Measurements from ENCODE around the gene ESD.

ESD gene

GRCh38 chr13:46844431-46844830 is 47.5 kb upstream of the ESD start:
- H3K27ac ChIP-seq (ENCODE audit: low read depth, low read length, poor library complexity, severe bottlenecking): no peak overlapping the region
- H3K4me2 ChIP-seq (ENCODE audit: low read length): no peak overlapping the region
- no peaks in the 10 kb centered on the region for H3K79me2 ChIP-seq (ENCODE audit: insufficient read depth, low read length)
- H3K9ac ChIP-seq (ENCODE audit: low read length): no peak overlapping the region
- no peak overlapping the region for H2AFZ ChIP-seq (ENCODE audit: low read length)
- H4K20me1 ChIP-seq (ENCODE audit: insufficient read depth, low read length): no peaks in the 10 kb centered on the region
- no peak overlapping the region for H3K4me3 ChIP-seq (ENCODE audit: low read depth, low read length, poor library complexity, severe bottlenecking)
- no peaks in the 10 kb centered on the region for H3K36me3 ChIP-seq (ENCODE audit: insufficient read depth, low read length)
- no peaks in the 10 kb centered on the region for H3K9me3 ChIP-seq (ENCODE audit: low read length)
- no peaks in the 10 kb centered on the region for H3F3A ChIP-seq (ENCODE audit: insufficient read depth, low read length)
- H3K9me2 ChIP-seq (ENCODE audit: low read depth, low read length): no peaks in the 10 kb centered on the region
- H3K27me3 ChIP-seq (ENCODE audit: insufficient read depth, low read length): no peaks in the 10 kb centered on the region; the same call in 1 of the 2 replicates
- no peaks in the 10 kb centered on the region for H3K4me1 ChIP-seq (ENCODE audit: insufficient read depth, low read length, severe bottlenecking)
- no peak for TF ChIP-seq CTCF (IDR thresholded peaks at IDR 0.05; ENCODE audit: low read length)
- no peak for TF ChIP-seq EZH2 (IDR thresholded peaks at IDR 0.05; ENCODE audit: borderline replicate concordance, low read length)

GRCh38 chr13:46839399-46839798 is 42.4 kb upstream of the ESD start:
- no peaks in the 10 kb centered on the region for H3K4me1 ChIP-seq (ENCODE audit: insufficient read depth, low read length, severe bottlenecking)
- H3K4me3 ChIP-seq (ENCODE audit: low read depth, low read length, poor library complexity, severe bottlenecking): no peak overlapping the region
- H3K9me2 ChIP-seq (ENCODE audit: low read depth, low read length): no peaks in the 10 kb centered on the region
- no peaks in the 10 kb centered on the region for H3K27me3 ChIP-seq (ENCODE audit: insufficient read depth, low read length)
- H3K36me3 ChIP-seq (ENCODE audit: insufficient read depth, low read length): no peaks in the 10 kb centered on the region
- no peaks in the 10 kb centered on the region for H3F3A ChIP-seq (ENCODE audit: insufficient read depth, low read length)
- H4K20me1 ChIP-seq (ENCODE audit: insufficient read depth, low read length): no peaks in the 10 kb centered on the region
- H3K9ac ChIP-seq (ENCODE audit: low read length): no peak overlapping the region
- no peak overlapping the region for H3K4me2 ChIP-seq (ENCODE audit: low read length)
- no peaks in the 10 kb centered on the region for H3K79me2 ChIP-seq (ENCODE audit: insufficient read depth, low read length)
- H2AFZ ChIP-seq (ENCODE audit: low read length): no peak overlapping the region
- no peaks in the 10 kb centered on the region for H3K9me3 ChIP-seq (ENCODE audit: low read length)
- no peak overlapping the region for H3K27ac ChIP-seq (ENCODE audit: low read depth, low read length, poor library complexity, severe bottlenecking)
- no peak for TF ChIP-seq CTCF (IDR thresholded peaks at IDR 0.05; ENCODE audit: low read length)
- no peak for TF ChIP-seq EZH2 (IDR thresholded peaks at IDR 0.05; ENCODE audit: borderline replicate concordance, low read length)

- Histone ChIP-seq H3K27me3 (ENCODE audit: insufficient read depth, low read length) (no peaks in the 10 kb centered on the region), H3K4me1 (ENCODE audit: insufficient read depth, low read length, severe bottlenecking) (no peaks in the 10 kb centered on the region), H4K20me1 (ENCODE audit: insufficient read depth, low read length) (no peaks in the 10 kb centered on the region)
Observed at GRCh38 chr13:46834657-46835056, 37.7 kb upstream of the ESD start.

More at GRCh38 chr13:46834657-46835056, 37.7 kb upstream of the ESD start:
- Histone ChIP-seq H3K79me2 (ENCODE audit: insufficient read depth, low read length) (no peaks in the 10 kb centered on the region), H3K4me3 (ENCODE audit: low read depth, low read length, poor library complexity, severe bottlenecking) (no peak overlapping the region), H3K9ac (ENCODE audit: low read length) (no peak overlapping the region), H3F3A (ENCODE audit: insufficient read depth, low read length) (no peaks in the 10 kb centered on the region), H3K9me3 (ENCODE audit: low read length) (no peaks in the 10 kb centered on the region), H3K27ac (ENCODE audit: low read depth, low read length, poor library complexity, severe bottlenecking) (no peak overlapping the region), H3K9me2 (ENCODE audit: low read depth, low read length) (no peaks in the 10 kb centered on the region), H3K36me3 (ENCODE audit: insufficient read depth, low read length) (no peaks in the 10 kb centered on the region), H3K4me2 (ENCODE audit: low read length) (no peak overlapping the region), H2AFZ (ENCODE audit: low read length) (no peak overlapping the region)
- TF ChIP-seq EZH2 (IDR thresholded peaks at IDR 0.05; ENCODE audit: borderline replicate concordance, low read length) (no peak), CTCF (IDR thresholded peaks at IDR 0.05; ENCODE audit: low read length) (no peak)

All from OCI-LY1 (cell line).